SHP77 treated with DMSO at 0.1 percent for 48 hours (cell line): ENCODE results near the gene HENMT1.
A peak's percentile ranks its signal among the peaks of the same experiment; 100 is the strongest.

ENCODE experiments used
- DNase-seq: peaks from one replicate; lab custom pipeline; 2025; lab: John Stamatoyannopoulos, UW

The HENMT1 gene

DNA sequence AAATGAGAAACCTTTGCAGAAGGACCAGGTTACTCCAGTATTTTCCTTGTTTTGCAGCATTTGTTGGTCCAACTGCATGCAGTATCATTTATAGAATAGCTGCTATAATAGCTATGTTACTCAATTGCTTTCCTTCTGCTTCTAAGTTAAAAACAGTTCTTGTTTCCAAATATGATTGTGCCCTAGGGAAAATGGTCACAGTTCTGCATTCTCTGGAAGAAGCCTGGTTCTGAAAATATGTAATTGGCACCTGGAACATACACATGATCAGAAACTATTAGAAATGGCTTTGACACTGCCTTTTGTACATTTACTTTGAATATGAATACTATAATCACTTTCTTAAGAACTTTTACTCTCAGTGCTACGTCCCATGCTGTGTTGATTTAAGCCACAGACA lies 33.6 kb downstream of the HENMT1 start:
- DNase-seq, result no peak

DNA sequence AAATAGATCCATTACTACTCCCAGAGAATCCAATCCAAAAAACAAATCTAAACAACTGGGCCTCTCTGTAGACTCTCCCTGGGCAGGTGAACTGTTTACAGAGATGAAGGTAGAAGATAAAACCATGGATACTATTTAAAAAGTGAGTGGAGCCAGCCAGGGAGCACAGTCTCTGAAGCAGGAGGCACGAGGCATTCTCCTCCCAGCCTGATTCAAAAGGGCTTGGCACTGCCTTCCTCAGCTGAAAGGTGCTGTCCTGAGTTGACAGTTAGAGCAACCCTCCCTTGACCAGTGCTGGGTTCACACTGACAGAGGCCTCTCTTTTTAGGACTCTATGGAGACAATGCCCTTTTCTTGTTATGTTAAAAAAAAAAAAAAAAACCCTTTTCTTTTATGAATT lies 36.8 kb downstream of the HENMT1 start:
- DNase-seq, result no peak

DNA sequence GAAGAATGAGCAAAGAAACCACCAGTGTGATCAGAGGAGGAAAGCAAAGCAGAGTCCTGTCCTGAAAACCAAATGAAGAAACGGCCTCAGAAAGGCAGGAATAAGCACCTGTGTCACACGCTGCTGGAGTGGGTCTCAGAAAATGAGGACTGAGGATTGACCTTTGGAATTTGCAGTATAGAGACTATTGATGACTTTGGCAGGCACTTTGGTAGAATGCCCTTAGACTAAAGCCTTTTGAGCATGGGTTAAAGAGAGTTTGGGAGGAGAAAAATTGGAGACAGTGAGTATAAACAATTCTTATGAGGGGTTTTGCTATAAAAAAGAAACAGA lies 43.2 kb downstream of the HENMT1 start:
- no peak for DNase-seq

DNA sequence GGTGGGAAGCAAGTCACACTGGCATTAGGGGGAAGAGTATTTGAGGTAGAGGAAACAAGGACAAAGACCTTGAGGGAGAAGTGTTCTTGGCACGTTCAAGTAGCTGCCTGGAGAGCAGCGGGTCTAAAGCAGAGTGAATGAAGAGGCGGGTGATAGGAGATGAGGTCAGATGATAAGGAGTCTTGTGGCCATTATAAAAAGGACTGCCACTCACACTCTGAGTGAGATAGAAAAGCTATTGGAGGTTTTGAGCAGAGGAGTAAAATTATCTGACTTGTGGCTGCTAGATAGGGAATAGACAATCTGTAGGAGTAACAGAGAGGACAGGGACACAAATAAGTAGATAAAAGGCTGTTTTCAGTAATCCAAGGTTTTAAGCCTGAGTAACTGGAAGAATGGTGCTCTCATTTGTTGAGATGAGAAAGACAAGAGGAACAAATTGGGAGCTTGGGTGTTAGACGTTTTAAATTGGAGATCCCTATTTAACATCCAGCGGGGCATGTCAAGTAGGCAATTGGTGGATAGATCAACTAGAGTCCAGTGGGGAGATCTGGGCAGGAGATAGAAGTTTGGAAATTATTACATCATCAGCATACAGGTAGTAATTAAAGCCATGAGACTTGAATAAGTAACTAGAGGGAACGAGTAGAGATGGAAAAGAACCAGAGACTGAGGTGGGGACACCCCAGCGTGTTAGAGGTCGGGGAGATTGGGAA lies 43.7 kb downstream of the HENMT1 start:
- no peak for DNase-seq

DNA sequence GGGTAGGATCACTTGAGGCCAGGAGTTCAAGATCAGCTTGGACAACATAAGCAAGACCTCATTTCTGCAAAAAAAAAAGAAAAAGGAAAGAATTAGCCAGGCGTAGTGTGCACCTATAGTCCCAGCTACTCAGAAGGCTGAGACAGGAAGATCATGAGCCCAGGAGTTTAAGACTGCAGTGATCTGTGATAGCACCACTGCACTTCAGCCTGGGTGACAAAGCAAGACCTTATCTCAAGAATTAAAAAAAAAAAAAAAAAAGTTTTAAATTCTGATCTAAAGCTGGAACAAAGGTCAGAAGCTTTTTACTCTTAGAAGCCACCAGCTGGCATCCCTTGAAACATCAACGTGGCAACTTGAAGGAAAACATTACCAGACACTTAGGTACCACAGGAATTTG lies 45.3 kb downstream of the HENMT1 start:
- DNase-seq, result no peak

DNA sequence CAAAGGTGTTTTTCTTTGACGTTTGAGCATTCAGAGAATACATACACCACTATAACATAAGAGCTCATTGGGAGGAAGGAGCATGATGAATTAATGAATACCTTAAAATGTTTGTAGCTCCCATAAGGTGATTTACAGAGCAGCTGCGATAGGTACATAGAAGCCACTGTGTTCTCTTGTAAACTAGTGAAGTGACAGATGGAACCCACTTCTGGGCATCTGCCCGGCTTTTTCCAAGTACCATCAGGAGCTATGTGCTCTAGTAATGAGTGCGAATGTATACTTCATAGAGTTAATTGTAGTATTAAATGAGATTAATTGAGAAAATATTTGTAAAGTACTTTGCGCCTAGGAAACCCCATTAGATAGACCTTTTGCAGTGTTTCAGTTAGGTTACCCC lies 48.4 kb downstream of the HENMT1 start:
- no peak for DNase-seq

DNA sequence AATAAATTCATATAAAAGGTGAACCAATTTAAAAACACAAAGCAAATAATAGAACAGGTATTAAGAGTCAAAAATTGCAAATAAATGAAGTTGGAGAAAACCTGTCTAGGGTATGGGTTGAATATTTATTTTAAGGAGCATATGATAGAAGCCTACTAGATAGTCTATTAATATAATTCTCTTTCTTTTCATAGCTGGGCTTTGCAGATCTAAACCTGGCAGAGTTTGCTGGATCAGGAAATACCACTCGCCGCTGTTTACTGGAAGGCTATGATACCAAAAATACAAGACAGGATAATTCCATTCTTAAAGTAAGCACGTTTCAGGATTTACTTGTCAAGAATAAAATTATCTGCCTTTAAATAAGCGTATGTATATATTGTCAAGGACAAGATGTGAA lies 48.9 kb downstream of the HENMT1 start:
- no peak for DNase-seq

DNA sequence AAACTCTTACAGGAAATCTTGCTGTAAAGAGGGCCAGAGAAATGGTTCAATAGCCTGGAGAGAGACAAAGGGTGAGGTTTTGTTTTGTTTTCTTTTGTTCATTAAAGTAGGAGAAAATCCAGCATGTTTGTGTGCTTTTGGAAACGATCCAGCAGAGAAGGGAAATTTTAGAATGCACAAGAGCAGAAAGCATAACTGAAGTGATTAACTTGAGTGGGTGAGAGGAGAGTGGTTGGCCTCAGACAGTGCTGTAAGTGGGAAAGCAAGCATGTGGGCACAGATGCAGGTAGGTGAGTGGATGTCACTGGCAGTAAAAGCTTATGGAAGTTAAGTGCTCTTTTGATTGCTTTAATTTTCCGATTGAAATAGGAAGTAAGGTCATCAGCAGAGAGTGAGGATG lies 50.8 kb downstream of the HENMT1 start:
- DNase-seq, result peak; percentile 30

DNA sequence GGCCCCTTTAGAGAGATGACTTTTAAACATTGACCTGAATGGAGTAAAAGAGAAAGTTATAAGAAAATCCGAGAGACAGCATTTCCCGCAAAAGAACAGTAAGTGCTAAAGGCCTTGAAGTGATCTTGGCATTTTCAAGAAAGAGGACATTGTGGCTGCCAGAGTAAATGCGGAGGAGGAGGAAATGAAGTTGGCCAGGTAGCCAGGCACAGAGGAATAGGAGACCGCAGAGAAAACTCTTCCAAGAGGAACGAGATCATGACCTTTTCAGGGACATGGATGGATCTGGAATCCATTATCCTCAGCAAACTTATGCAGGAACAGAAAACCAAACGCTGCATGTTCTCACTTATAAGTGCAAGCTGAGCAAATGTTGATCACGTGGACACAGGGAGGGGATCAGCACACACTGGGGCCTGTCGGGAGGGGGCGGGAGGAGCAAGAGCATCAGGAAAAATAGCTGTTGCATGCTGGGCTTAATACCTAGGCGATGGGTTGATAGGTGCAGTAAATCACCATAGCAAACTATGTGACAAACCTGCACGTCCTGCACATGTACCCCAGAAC lies 51.3 kb downstream of the HENMT1 start:
- peak; percentile 59 for DNase-seq

DNA sequence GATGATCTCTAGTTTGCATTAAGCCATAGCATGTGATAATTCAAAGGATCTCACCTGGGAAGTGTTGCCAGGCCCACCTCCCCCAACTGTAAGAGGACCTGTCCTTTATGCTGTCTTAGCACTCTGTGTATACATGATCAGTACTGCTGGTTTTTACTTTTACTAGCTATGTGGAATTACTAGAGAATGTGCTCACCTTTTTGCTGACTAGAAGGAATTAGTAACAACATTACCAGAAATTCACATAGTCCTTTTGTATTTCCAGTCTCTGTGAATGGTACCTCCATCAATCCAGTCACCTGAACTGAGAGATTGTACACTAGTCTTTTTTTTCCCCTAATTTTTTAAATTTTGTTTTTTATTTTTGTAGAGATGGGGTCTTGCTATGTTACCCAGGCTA lies 54.4 kb downstream of the HENMT1 start:
- DNase-seq, result no peak

DNA sequence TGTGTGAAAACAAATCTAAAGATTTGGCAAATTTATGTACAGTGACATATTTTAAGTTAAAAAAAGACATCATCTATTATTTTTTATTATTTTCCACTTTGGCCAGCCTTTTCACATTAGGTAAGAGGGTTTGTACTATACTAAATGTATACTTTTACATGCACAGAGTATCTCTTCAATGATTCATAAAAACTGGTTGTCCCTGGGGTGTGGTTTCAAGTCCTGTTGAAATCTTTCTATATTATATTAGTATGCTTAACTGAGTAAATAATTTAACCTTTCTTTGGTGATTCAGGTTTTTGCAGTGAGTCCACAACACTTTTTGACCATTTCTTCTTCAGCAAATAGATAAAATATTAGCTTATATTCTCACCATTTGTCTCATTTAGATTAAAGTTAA lies 55.3 kb downstream of the HENMT1 start:
- no peak for DNase-seq

DNA sequence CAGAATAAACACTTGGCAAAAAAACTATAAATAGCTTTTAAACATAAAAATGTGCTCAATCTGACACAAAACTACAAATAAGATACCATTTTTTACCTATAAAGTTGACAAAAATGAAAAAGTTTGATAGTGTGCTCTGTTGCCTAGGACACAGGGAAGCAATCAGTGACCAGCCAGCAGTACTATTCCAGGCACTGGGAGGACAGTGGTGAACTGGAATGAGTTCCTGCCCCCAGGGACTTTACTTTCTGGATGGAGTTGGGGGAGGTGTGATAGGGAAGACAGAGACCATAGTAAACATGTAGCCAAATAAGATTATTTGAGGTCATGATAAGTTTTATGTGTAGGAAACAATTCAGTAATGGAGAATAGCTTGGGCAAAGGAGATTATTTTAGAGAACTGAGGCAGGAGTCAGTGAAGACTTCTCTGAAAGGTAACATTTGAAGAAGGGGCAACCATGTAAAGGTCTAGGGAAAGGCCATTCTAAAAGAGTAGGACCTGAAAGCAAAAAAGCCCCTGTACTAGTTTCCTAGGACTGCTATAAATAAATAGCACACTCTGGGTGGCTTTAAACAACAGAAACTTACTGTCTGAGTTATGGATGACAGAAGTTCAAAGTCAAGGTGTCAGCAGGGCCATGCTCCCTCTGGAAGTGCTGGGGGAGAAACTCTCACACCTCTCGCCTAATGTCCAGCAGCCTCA lies 59.0 kb downstream of the HENMT1 start:
- no peak for DNase-seq

DNA sequence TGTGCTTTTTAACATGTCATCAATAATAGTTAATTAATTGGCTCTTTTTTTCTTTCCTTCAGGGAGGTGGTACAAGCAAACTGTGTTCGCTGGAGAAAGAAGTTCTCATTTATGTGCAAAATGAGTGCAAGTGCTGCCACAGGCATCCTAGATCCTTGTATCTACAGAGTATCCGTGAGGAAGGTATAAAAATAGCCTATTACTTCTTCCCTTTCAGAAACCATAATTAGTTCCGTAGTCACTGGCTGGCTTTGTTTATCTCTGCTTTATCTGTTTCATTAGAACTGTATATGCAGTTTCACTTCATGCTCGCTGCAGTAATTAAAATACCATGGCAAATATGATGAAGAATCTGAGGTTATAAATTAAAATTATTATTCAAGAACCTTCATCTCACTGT lies 60.4 kb downstream of the HENMT1 start:
- DNase-seq, result no peak

DNA sequence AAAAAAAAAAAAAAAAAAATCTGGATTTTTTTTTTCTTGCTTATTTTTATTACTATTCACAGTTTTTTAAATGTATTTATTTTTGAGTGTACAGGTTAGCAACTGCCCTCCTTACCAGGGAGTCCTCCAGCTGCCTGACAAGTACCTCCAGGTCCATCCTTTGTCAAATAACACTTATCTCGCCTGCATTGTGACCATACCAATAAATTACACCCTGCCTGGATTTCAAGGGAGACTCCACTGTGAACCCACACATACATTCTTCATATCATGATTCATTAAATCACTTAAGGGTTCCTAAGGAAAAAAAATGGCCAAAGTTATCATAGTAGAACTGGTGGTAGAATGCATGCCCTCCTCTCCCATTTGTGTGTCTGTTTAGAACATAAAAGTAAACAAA lies 62.6 kb downstream of the HENMT1 start:
- no peak for DNase-seq
